ENCODE measurements around the gene TCP11L2. TPM values are rescaled to one million over a fixed set of nuclear protein-coding genes. Genes with fewer than 3 reads are reported as not detected.

Gene TCP11L2
- total RNA-seq, 1 donor from 2014 or later, result 31.6 TPM

GRCh38 chr12:106271575-106272505, 30.7 kb upstream of the TCP11L2 start:
- H3K4me3 ChIP-seq (ENCODE audit: low read depth, low read length), result no peak overlapping the region
- no peak for TF ChIP-seq CTCF (IDR thresholded peaks at IDR 0.05; ENCODE audit: insufficient read depth, low read length, severe bottlenecking)
- peak; percentile 65 for DNase-seq (ENCODE audit: low read depth)
- no peak for FAIRE-seq
- no peaks in the 10 kb centered on the region for H3K36me3 ChIP-seq (ENCODE audit: control insufficient read depth, insufficient read depth, low read length)
- H3K27me3 ChIP-seq (ENCODE audit: control insufficient read depth, insufficient read depth, low read length), result no peaks in the 10 kb centered on the region

- TF ChIP-seq CTCF (IDR thresholded peaks at IDR 0.05; ENCODE audit: insufficient read depth, low read length, severe bottlenecking), result no peak
- Histone ChIP-seq H3K27me3 (ENCODE audit: control insufficient read depth, insufficient read depth, low read length) (no peaks in the 10 kb centered on the region), H3K4me3 (ENCODE audit: low read depth, low read length) (no peak overlapping the region), H3K36me3 (ENCODE audit: control insufficient read depth, insufficient read depth, low read length) (no peaks in the 10 kb centered on the region)
- DNase-seq (ENCODE audit: low read depth) (no peak), FAIRE-seq (no peak)
These were observed 29.0 kb upstream of the TCP11L2 start for GRCh38 chr12:106273491-106273890.

- Histone ChIP-seq H3K27me3 (ENCODE audit: control insufficient read depth, insufficient read depth, low read length) (no peaks in the 10 kb centered on the region), H3K36me3 (ENCODE audit: control insufficient read depth, insufficient read depth, low read length) (no peaks in the 10 kb centered on the region), H3K4me3 (ENCODE audit: low read depth, low read length) (no peak overlapping the region)
- FAIRE-seq (no peak), DNase-seq (ENCODE audit: low read depth) (no peak)
- TF ChIP-seq CTCF (IDR thresholded peaks at IDR 0.05; ENCODE audit: insufficient read depth, low read length, severe bottlenecking), result no peak
These were observed 28.5 kb upstream of the TCP11L2 start for GRCh38 chr12:106274012-106274411.

GRCh38 chr12:106274575-106275121, 27.9 kb upstream of the TCP11L2 start:
- H3K4me3 ChIP-seq (ENCODE audit: low read depth, low read length), result no peak overlapping the region
- FAIRE-seq (no peak), DNase-seq (ENCODE audit: low read depth) (no peak)
- no peak for TF ChIP-seq CTCF (IDR thresholded peaks at IDR 0.05; ENCODE audit: insufficient read depth, low read length, severe bottlenecking)
- H3K27me3 ChIP-seq (ENCODE audit: control insufficient read depth, insufficient read depth, low read length), result no peaks in the 10 kb centered on the region
- no peaks in the 10 kb centered on the region for H3K36me3 ChIP-seq (ENCODE audit: control insufficient read depth, insufficient read depth, low read length)

- no peaks in the 10 kb centered on the region for H3K36me3 ChIP-seq (ENCODE audit: control insufficient read depth, insufficient read depth, low read length)
- FAIRE-seq (no peak), DNase-seq (ENCODE audit: low read depth) (no peak)
- no peak for TF ChIP-seq CTCF (IDR thresholded peaks at IDR 0.05; ENCODE audit: insufficient read depth, low read length, severe bottlenecking)
- no peak overlapping the region for H3K4me3 ChIP-seq (ENCODE audit: low read depth, low read length)
- no peaks in the 10 kb centered on the region for H3K27me3 ChIP-seq (ENCODE audit: control insufficient read depth, insufficient read depth, low read length)
These were observed 27.1 kb upstream of the TCP11L2 start for GRCh38 chr12:106275458-106275857.
